ENCODE results near the gene SKI.
"Not testable (repeated sequence)": the region's sequence is repeated elsewhere in the genome, so short reads cannot be mapped to it uniquely, and the experiment has no call there.

SKI gene

GRCh38 chr1:2331580-2331979 is 103.5 kb downstream of the SKI start:
- DNase-seq; in situ Hi-C loops (cut with HindIII; ENCODE audit: low pct_ligation_motif_present, low pct_unique_long_range_greater_than_20kb, low sequenced_read_pairs): not testable (repeated sequence)

- no peak for DNase-seq
- in situ Hi-C loops (cut with HindIII; ENCODE audit: low pct_ligation_motif_present, low pct_unique_long_range_greater_than_20kb, low sequenced_read_pairs) = no loop called here
These were observed 106.2 kb downstream of the SKI start for GRCh38 chr1:2334366-2334765.

- DNase-seq = no peak
- in situ Hi-C loops (cut with HindIII; ENCODE audit: low pct_ligation_motif_present, low pct_unique_long_range_greater_than_20kb, low sequenced_read_pairs) = no loop called here
These were observed 106.9 kb downstream of the SKI start for GRCh38 chr1:2334883-2335534.

GRCh38 chr1:2335721-2336455 is 107.8 kb downstream of the SKI start:
- in situ Hi-C loops (cut with HindIII; ENCODE audit: low pct_ligation_motif_present, low pct_unique_long_range_greater_than_20kb, low sequenced_read_pairs) = no loop called here
- no peak for DNase-seq

GRCh38 chr1:2336499-2336898 is 108.4 kb downstream of the SKI start:
- in situ Hi-C loops (cut with HindIII; ENCODE audit: low pct_ligation_motif_present, low pct_unique_long_range_greater_than_20kb, low sequenced_read_pairs) = no loop called here
- DNase-seq = no peak

- in situ Hi-C loops (cut with HindIII; ENCODE audit: low pct_ligation_motif_present, low pct_unique_long_range_greater_than_20kb, low sequenced_read_pairs) = no loop called here
- DNase-seq = no peak
These were observed 109.0 kb downstream of the SKI start for GRCh38 chr1:2337081-2337480.

GRCh38 chr1:2337501-2337900 is 109.4 kb downstream of the SKI start:
- in situ Hi-C loops (cut with HindIII; ENCODE audit: low pct_ligation_motif_present, low pct_unique_long_range_greater_than_20kb, low sequenced_read_pairs) = no loop called here
- no peak for DNase-seq

GRCh38 chr1:2339206-2340085 is 111.3 kb downstream of the SKI start:
- in situ Hi-C loops (cut with HindIII; ENCODE audit: low pct_ligation_motif_present, low pct_unique_long_range_greater_than_20kb, low sequenced_read_pairs) = no loop called here
- DNase-seq = no peak

GRCh38 chr1:2340086-2340917 is 112.2 kb downstream of the SKI start:
- no peak for DNase-seq
- in situ Hi-C loops (cut with HindIII; ENCODE audit: low pct_ligation_motif_present, low pct_unique_long_range_greater_than_20kb, low sequenced_read_pairs) = no loop called here

GRCh38 chr1:2340918-2341254 is 112.8 kb downstream of the SKI start:
- in situ Hi-C loops (cut with HindIII; ENCODE audit: low pct_ligation_motif_present, low pct_unique_long_range_greater_than_20kb, low sequenced_read_pairs) = no loop called here
- DNase-seq = no peak

GRCh38 chr1:2341706-2342383 is 113.7 kb downstream of the SKI start:
- in situ Hi-C loops (cut with HindIII; ENCODE audit: low pct_ligation_motif_present, low pct_unique_long_range_greater_than_20kb, low sequenced_read_pairs) = no loop called here
- DNase-seq = no peak

- in situ Hi-C loops (cut with HindIII; ENCODE audit: low pct_ligation_motif_present, low pct_unique_long_range_greater_than_20kb, low sequenced_read_pairs) = no loop called here
- DNase-seq = no peak
These were observed 114.4 kb downstream of the SKI start for GRCh38 chr1:2342384-2343022.

- in situ Hi-C loops (cut with HindIII; ENCODE audit: low pct_ligation_motif_present, low pct_unique_long_range_greater_than_20kb, low sequenced_read_pairs) = no loop called here
- no peak for DNase-seq
These were observed 115.2 kb downstream of the SKI start for GRCh38 chr1:2343023-2343935.

- no peak for DNase-seq
- in situ Hi-C loops (cut with HindIII; ENCODE audit: low pct_ligation_motif_present, low pct_unique_long_range_greater_than_20kb, low sequenced_read_pairs) = no loop called here
These were observed 116.1 kb downstream of the SKI start for GRCh38 chr1:2344121-2344681.

- in situ Hi-C loops (cut with HindIII; ENCODE audit: low pct_ligation_motif_present, low pct_unique_long_range_greater_than_20kb, low sequenced_read_pairs) = no loop called here
- DNase-seq = no peak
These were observed 116.7 kb downstream of the SKI start for GRCh38 chr1:2344744-2345296.

Measured in ACHN (cell line).